ENCODE results near the gene IQSEC1. TPM values are rescaled to one million over a fixed set of nuclear protein-coding genes. Genes with fewer than 3 reads are reported as not detected.

The IQSEC1 gene
- polyA plus RNA-seq, 12 donors, result 36.6 to 57.3 (median 42.5) TPM; not detected in 1

- DNase-seq, result no peak
Measured at GRCh38 chr3:13016083-13016720, 57.0 kb downstream of the IQSEC1 start.

GRCh38 chr3:13015286-13016082 is 57.7 kb downstream of the IQSEC1 start:
- no peak for DNase-seq

- DNase-seq, result no peak
Measured at GRCh38 chr3:13014755-13015285, 58.4 kb downstream of the IQSEC1 start.

- DNase-seq, result no peak
Measured at GRCh38 chr3:13013994-13014754, 59.1 kb downstream of the IQSEC1 start.

GRCh38 chr3:13013566-13013965 is 59.7 kb downstream of the IQSEC1 start:
- no peak for DNase-seq

GRCh38 chr3:13013151-13013561 is 60.1 kb downstream of the IQSEC1 start:
- no peak for DNase-seq

GRCh38 chr3:13012221-13012691 is 61.0 kb downstream of the IQSEC1 start:
- no peak for DNase-seq

- no peak for DNase-seq
Measured at GRCh38 chr3:13011573-13012220, 61.5 kb downstream of the IQSEC1 start.

- DNase-seq, result no peak
Measured at GRCh38 chr3:13010780-13011572, 62.3 kb downstream of the IQSEC1 start.

- DNase-seq, result no peak
Measured at GRCh38 chr3:13009946-13010315, 63.3 kb downstream of the IQSEC1 start.

- DNase-seq, result no peak
Measured at GRCh38 chr3:13009132-13009945, 63.9 kb downstream of the IQSEC1 start.

- DNase-seq, result no peak
Measured at GRCh38 chr3:13008155-13008995, 64.9 kb downstream of the IQSEC1 start.

GRCh38 chr3:13007251-13007941 is 65.8 kb downstream of the IQSEC1 start:
- DNase-seq, result no peak

GRCh38 chr3:13006216-13006990 is 66.8 kb downstream of the IQSEC1 start:
- no peak for DNase-seq

GRCh38 chr3:13005301-13005700 is 67.9 kb downstream of the IQSEC1 start:
- DNase-seq, result no peak

- no peak for DNase-seq
Measured at GRCh38 chr3:13004376-13004775, 68.9 kb downstream of the IQSEC1 start.

- DNase-seq, result no peak
Measured at GRCh38 chr3:13003608-13004007, 69.6 kb downstream of the IQSEC1 start.

All from muscle of arm (tissue), 12 donors.